Inflammatory macrophage treated with lipopolysaccharide for 4 hours (primary cell): ENCODE results near the gene TIGIT.
"Not testable (repeated sequence)": the region's sequence is repeated elsewhere in the genome, so short reads cannot be mapped to it uniquely, and the experiment has no call there.

ENCODE experiments used
- DNase-seq: peaks from one replicate; pipeline ENCODE4 v3.0.0-alpha.2; 2020

Gene TIGIT

DNA sequence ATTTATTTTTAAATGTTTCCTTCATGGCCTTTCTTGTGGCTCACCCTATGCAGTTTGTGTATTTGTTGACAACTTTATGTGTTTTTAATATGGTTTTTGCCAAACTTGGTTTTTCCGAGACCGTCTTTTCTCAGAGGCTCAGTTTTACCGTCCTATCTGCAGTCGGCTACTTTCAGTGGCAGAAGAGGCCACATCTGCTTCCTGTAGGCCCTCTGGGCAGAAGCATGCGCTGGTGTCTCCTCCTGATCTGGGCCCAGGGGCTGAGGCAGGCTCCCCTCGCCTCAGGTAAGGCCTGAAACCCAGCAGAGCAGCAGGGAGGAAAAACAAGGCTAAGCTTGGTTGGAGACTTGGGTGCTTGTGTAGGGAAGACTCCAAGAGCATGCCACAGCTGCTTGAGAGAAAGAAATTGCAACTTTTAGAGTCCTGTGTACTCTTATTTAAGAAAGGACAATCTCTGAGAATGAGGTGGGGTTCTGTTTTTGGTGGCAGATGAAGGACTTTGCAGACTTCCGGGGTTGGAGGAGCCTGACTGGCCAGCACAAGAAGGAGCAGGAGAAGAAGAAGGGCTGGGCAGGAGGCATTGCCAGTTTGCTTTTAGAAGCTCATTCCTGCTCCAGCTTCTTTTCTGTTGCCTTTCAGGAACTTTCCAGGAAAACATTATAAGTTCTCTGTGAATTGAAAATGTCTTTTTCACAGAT is at the start of gene TIGIT:
TSS of gene TIGIT (plus strand) at position 191 of the 698 bp plus-strand sequence. CDS start at position 225, 34 bp downstream.
- DNase-seq: no peak

DNA sequence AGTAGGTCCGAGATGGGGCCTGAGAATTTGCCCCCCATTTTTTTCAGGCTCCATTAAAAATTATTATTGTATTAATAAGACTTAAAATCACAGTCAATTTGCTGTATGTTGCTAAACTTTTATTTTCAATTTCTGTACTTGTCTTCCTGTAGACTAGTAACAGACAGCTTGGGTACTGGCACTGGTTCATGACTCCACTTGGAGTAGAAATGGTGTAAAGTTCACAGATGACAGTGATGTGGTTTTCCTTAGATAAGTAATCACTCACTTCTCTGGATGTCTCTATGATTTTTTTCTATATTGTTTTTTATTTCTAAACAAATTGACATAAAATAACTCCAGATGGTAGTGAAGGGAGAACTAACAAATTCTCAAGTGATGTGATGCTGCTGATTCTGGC is 40.9 kb upstream of the TIGIT start:
- no peak for DNase-seq

DNA sequence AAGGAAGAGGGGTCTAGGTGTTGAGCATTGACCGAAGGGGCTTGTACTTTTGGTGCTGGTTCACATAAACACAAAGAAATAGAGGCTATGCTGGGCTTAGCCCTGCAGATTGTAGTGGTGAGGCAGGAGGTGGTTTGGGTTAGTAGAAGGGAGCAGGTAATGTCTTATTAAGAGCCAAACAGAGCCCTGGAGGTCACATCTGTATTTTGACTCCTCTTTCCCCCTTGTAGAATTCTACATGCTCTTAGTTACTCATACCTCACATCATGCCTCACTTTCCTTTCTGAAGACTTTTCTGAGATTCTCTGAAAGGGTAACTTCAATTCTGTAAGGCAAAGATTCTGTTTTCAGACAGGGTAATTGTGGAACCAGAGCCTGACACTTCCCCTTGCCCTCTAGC is 40.3 kb upstream of the TIGIT start:
- no peak for DNase-seq

DNA sequence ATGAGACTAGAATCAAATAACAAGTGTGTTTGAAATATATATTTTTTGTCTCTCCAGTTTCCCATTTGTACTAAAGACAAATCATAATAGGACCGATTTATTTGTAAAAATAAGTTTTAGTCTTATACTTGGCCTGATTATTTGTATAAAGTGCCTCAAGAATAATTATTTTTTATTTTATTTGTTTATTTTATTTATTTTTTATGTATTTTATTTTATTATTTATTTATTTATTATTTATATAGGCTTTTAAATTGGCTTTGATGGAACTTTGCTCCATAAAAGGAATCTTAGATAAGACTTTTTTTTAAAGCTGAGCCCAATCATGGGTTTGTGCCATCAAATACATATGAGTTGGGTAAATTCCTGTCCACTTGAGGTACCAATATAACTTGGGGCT is 34.3 kb upstream of the TIGIT start:
- DNase-seq: no peak

DNA sequence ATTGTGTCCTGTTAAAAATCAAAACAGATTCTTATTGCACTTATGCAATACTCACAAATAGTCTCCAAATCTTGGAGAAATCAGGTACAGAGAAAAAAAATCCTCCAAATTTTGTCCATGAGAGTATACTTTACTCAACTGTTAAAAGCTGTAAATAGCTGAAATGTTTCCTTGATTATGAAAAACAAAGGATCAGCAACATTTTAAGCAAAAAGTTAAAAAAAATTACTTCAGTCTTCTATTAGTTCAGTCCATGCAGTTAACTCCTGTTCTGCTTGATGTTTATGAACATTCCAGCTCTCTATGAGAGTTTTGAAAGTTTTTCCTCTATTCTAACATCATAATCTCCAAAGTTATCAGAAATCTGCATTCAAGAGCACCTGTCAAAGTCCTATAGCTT is 33.7 kb upstream of the TIGIT start:
- DNase-seq: no peak

DNA sequence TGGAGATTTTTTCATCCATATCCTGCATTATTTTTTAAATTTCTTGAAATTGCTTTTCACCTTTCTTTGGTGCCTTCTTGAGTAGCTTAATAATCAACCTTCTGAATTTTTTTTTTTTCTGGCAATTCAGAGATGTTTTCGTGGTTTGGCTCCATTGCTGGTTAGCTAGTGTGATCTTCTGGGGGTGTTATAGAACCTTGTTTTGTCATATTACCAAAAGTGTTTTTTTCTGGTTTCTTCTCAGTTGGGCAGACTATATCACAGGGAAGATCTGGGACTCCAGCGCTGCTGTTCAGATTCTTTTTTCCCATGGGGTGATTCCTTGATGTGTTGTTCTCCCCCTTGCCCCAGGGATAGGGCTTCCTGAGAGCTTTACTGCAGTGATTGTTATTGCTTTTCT is 23.8 kb upstream of the TIGIT start:
- DNase-seq: no peak

DNA sequence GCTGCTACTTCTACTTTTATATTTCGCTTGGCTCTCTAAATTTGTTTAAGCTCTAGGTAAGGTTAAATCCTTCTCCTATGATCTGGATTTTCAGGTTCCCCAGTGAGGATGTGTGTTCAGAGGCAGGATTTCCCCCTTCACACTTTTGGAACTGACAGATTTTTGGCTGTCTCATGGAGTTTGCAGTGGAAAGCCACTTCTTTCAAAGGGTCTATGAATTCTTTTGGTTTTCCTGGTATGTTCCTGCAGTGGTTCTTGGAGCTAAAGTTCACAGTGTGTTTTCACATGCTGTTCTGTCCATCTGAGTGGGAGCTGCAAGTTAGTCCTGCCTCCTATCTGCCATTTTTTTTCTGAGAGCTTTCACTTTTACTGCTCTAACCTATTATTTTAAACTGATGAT is 21.6 kb upstream of the TIGIT start:
- no peak for DNase-seq

DNA sequence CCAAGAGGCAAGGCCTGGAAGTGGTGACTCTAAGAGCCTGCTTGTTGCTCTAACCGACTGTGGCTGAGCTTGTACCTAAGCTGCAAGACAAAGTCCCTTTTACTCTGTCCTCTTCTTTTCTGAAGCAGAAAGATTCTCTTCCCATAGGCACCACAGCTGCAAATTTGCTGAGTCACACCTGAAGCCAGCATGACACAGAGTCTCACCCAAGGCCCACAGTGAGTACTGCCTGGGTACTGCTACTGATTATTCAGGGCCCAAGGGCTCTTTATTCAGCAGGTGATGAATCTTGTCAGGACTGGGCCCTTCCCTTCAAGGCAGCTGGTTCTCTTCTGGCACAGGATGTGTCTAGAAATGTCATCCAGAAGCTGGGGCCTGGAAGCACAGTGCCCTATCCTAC is 18.9 kb upstream of the TIGIT start:
- no peak for DNase-seq

DNA sequence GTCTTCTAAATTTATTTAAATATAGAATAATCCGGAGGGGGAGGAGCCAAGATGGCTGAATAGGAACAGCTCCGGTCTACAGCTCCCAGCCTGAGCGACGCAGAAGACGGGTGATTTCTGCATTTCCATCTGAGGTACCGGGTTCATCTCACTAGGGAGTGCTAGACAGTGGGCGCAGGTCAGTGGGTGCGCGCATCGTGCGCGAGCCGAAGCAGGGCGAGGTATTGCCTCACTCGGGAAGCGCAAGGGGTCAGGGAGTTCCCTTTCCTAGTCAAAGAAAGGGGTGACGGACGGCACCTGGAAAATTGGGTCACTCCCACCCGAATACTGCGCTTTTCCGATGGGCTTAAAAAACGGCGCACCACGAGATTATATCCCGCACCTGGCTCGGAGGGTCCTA is 17.0 kb upstream of the TIGIT start:
- DNase-seq: not testable (repeated sequence)

DNA sequence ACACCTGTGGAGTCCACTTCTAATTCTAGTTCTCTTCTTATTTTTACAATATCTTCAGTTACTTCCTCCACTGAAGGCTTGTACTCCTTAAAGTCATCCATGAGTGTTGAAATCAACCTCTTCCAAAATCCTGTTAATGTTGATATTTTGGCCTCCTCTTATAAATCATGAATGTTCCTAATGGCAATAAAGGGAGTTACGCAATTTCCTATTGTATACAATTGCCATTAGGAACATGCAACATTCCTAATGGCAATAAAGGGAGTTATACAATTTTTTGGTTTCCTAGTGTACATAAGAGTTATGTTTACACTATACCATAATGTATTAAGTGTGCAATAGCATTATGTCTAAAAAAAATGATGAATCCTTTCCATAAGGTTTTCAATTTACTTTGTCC is 9.2 kb upstream of the TIGIT start:
- no peak for DNase-seq

DNA sequence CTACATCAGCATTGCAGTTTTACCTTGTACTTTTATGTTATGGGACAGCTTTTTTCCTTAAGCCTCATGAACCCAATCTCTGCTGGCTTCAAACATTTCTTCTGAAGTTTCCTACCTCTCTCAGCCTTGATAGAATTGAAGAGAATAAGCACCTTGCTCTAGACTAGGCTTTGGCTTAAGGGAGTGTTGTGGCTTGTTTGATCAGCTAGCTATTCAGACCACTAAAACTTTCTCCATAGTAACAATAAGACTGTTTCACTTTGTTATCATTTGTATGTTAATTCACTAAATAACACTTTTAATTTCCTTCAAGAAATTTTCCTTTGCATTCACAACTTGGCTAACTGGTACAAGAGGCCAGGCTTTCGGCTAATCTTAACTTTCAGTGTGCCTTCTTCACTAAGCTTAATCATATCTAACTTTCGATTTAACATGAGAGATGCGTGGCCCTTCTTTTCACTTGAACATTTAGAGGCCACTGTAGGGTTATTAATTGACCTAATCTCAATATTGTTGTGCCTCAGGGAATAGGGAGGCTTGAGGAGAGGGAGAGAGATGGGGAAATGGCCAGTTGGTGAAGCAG is 8.1 kb upstream of the TIGIT start:
- DNase-seq: no peak

DNA sequence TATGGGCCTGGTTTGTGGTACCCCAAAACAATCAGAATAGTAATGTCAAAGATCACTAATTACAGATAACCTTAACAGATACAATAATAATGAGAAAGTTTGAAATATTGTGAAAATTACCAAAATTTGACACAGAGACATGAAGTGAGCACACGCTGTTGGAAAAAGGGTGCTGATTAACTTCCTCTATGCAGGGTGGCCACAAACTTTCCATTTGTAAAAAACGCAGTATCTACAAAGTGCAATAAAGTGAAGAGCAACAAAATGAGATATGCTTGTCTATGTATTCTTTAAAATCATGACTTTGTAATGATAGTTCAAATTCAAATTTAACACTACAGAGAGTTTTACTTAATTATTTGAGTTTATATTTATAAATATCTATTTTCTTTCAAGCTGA is 7.6 kb upstream of the TIGIT start:
- DNase-seq: no peak

DNA sequence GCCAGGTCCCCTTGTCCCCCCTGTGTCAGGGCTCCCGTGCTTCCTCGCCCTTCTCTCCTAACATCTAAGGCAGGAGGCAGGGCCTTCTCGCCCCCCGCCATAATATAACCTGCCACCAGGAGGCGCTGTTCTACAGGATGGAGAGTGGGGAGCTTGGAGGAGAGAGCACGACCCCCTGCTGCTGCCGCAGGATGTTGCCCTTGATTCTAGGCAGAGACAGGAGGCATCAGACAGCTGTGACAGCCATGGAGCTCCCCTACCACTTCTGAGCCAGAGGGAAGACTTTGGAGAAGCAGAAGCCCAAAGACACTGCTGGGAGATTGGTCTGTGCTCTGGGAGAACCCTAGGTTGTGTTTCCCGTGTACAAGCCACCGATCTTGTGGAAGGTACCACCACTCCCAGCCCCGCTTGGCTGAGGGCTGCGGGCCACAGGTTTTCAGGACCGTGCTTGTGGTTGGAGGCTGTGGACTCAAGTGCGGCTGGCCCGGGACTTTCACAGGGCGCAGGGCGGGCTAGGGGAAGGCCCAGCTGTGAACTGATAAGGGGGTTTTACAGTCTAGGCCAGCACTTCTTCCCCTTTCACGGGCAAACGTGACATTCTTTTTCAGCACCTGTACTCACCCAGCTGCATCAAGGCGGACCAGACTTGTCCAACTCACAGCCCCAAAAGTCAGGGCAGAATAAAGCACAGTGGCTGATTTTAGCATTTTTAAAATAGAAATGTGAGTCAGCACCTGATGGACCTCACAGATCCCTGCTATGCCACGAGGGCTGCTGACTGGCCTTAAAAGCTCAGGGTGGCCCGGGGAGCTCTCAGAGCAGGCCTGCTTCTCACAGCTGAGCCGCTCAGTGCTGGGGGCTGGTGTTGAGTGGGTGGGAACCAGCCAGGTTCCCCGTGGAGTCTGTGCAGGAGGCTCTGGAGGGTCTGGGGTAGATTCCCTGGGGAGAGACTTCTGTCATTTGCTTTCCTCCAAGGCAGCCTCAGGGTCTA is 2.6 kb upstream of the TIGIT start:
- DNase-seq: peak; percentile 31

DNA sequence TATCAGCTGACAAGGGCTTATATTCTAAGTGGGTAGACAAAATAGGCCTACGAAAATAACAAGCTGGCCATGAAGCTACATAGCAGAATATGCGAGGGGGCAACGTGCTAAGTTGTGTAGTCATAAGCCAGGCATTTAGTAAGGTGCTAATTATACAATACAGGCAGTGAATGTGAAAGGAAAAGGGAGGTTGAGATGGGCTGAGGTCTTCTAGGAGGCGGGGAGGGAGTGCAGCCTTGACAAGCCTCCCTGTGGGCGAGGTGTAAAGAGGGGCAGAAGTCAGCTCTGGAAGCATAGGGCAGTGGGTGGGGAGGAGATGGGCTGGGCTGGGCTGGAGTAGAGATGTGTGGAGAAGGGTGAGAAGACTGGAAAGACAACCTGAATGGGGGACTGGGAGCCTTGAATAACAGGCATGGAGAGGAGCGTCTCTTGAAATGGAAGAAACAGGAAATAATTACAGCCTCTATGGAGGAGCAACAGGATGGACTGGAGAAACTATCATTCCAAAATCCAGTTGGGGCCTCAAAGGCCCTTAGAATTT is 1.2 kb downstream of the TIGIT start:
- no peak for DNase-seq

DNA sequence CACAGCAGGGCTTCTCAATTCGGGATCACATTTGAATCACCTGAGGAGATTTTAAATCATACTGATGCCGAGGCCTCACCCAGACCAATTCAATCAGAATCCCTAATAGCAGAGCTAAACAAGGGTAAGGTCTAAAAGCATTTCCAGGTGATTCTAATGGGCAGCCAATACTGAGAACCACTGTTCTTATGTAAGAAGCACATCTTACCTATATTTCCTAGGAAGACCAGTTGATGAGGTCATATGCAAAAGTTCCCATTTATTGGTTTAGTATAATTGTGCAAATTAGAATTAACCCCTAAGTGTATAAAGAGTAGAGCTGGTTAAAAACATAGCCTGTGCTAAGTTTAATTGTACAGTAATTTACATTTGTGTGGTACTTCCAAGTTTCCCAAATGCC is 2.1 kb downstream of the TIGIT start:
- no peak for DNase-seq

DNA sequence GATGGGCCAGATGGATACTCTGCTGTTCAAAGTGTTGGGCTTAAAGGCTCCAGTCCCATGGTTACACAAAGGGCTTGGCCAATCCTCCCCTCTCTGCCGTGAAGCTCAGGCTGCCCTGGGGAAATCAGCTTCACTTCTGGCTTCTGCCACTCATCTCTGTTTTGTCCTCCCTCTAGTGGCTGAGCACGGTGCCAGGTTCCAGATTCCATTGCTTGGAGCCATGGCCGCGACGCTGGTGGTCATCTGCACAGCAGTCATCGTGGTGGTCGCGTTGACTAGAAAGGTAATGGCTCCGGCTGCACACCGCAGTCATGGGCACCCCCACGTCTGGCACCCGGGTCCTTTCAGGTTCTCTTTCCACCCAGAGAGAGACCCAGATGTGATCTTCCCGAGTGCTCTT is 5.6 kb downstream of the TIGIT start:
- DNase-seq: no peak

DNA sequence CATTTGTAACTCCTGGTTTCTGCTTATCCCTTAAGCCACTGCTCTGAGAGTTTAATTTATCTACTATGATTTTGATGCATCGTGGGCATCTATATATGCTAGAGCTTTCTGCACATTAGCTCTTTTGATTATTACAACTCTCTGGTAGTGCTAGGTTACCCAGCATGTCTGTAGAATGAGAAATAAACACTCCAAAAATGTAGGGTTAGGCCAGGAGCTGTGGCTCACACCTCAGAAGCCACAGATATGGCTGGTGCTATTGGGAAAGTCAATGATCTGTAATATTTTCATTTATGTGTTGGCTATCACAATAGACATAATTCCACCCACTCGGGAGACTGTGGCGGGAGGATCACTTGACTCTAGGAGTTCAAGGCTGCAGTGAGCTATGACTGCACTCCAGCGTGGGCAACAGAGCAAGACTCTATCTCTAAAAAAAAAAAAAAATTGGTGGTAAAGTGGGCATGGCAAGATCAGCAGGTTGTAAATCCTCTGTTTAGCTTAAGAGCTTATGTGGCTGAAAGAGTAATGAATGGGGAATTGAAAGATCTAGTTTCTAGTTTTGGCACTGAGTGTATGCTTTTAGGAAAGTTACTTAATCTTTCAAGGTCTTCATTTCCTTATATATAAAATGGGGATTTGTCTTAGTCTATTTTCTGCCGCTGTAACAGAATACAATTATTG is 6.3 kb downstream of the TIGIT start:
- DNase-seq: no peak

DNA sequence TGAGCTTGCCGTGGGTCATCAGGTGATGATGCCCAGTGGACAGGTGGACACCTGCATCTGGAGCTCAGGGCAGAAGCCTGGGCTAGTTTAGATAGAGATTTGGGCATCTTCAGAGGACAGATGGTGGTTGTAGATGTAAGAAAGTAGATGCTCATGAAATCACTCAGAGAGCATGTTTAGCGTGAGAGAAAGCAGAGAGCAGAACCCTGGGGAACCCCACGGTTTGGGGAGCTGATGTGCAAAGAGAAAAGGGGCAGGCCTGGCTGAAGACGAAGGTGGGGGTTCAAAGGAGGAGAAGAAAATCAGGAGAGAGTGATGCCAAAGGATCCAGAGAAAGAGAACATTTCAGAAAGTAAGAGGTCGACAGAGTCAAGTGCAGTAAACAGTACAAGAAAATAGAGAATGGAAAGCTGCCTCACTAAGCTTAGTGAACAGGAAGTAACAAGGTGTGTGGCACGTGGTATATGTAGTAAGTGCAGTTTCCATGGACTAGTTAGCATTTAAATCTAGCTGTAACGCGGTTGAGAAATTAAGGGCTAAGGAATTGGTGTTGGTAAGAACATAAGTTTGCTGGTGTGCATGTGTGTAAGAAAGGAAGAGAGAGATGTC is 13.5 kb downstream of the TIGIT start:
- DNase-seq: no peak

DNA sequence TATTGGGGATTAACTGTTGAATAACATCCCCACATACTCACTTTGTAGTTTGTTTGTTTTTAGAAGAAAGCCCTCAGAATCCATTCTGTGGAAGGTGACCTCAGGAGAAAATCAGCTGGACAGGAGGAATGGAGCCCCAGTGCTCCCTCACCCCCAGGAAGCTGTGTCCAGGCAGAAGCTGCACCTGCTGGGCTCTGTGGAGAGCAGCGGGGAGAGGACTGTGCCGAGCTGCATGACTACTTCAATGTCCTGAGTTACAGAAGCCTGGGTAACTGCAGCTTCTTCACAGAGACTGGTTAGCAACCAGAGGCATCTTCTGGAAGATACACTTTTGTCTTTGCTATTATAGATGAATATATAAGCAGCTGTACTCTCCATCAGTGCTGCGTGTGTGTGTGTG is 14.0 kb downstream of the TIGIT start:
- DNase-seq: no peak

DNA sequence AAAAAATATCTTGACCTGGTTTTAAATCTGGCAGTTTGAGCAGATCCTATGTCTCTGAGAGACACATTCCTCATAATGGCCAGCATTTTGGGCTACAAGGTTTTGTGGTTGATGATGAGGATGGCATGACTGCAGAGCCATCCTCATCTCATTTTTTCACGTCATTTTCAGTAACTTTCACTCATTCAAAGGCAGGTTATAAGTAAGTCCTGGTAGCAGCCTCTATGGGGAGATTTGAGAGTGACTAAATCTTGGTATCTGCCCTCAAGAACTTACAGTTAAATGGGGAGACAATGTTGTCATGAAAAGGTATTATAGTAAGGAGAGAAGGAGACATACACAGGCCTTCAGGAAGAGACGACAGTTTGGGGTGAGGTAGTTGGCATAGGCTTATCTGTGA is 14.5 kb downstream of the TIGIT start:
- no peak for DNase-seq

DNA sequence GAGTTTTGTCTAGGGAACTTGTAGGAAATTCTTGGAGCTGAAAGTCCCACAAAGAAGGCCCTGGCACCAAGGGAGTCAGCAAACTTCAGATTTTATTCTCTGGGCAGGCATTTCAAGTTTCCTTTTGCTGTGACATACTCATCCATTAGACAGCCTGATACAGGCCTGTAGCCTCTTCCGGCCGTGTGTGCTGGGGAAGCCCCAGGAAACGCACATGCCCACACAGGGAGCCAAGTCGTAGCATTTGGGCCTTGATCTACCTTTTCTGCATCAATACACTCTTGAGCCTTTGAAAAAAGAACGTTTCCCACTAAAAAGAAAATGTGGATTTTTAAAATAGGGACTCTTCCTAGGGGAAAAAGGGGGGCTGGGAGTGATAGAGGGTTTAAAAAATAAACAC is 15.0 kb downstream of the TIGIT start:
- DNase-seq: no peak

DNA sequence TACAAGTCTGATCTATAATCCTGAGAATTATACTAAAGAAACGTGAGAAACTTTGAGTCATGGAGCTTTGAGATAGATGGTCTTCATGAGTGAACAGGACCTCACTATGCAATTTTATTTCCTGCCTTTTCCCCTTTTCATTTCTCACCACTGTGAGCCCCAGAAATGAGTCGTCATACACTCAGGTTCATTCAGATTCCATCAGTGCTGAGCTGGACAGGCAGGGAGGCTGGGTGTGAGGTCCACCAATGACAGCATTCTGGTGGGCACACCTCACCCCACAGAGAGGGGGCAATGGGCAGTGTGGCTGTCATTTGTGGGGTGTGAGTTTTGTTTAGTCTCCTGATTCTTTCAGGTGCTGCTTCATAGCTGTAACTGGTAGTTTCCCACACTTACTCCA is 16.9 kb downstream of the TIGIT start:
- DNase-seq: no peak

DNA sequence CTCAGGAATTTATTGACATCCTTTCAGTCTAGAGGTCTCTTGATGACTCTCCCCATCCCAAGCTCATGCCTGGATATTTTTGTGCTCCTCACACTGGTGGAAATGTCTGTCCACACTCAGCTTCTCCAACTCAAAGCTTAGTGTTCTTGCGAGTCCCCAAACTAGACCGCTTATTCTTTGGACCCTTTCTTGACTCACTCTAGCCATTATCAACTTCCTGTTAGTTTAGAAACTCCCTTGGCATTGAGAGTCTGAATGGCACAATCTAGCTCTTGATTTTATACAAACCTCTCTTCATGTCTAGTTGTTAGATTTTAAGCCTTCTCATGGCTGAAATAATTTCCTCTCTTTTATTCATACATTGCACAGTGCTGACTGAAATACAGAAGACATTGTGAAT is 19.6 kb downstream of the TIGIT start:
- DNase-seq: no peak
